ENCODE results near the gene CHRNE.

CHRNE gene

DNA sequence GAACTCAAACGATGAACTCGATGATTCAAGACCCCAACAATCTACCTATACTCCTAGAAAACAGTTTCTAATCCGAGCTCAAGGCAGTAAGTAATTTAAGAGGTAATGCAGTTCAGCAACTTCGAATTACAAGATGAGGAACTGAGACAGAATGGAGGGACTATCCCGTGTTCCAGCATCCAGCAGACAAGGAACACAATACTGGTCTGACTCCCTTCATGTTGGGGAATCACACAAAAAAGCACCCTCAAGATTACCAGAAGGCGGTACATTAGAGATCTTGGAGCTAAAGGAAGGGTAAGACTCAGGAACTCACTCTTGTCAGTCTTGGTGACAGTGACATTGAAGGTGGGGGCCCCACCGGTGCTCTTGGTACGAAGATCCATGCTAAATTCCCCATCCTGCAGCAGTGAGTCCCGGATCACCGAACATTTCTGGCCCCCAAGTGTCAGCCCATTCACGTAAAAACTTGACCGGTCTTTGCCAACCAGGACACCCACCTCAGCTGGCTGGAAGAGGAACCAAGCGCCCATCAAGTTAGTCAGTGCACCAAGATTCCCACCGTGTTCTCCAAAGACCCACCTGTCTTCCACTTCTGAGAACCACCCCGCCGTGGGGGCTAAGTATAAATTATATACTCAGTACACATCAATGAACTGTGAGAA, 43.5 kb upstream of the CHRNE start:
- TF ChIP-seq CEBPB (IDR thresholded peaks at IDR 0.05), result no peak
- no peak for TF ChIP-seq EP300 (IDR thresholded peaks at IDR 0.05; ENCODE audit: borderline replicate concordance)
- no peak for TF ChIP-seq CREB1 (IDR thresholded peaks at IDR 0.05; ENCODE audit: low read depth)
- TF ChIP-seq TCF12 (IDR thresholded peaks at IDR 0.05; ENCODE audit: low read depth), result no peak
- no peak for TF ChIP-seq TEAD4 (IDR thresholded peaks at IDR 0.05)
- no peak for TF ChIP-seq ZBTB7A (IDR thresholded peaks at IDR 0.05; ENCODE audit: low read depth)
- no peak for TF ChIP-seq YY1 (IDR thresholded peaks at IDR 0.05; ENCODE audit: low read depth)
- TF ChIP-seq FOXM1 (IDR thresholded peaks at IDR 0.05; ENCODE audit: borderline replicate concordance, low read depth), result no peak

DNA sequence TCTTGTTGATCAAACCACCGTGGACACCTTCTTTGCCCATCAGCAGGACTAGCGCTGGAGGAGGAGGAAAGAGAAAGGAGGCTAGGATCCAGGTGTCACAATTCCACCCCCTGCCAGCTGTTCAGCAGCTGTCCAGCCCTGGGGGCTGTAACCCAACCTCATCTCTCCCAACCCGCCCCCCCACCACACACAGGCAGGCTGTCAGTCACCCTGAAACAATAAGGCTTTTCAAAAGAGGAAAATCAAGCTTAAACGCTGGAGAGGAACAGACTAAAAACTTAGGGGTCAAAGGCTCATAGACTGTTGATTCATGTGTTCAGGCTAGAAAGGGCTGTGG, 43.0 kb upstream of the CHRNE start:
- TF ChIP-seq, protein P1, sequence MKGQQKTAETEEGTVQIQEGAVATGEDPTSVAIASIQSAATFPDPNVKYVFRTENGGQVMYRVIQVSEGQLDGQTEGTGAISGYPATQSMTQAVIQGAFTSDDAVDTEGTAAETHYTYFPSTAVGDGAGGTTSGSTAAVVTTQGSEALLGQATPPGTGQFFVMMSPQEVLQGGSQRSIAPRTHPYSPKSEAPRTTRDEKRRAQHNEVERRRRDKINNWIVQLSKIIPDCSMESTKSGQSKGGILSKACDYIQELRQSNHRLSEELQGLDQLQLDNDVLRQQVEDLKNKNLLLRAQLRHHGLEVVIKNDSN (IDR thresholded peaks at IDR 0.05), result no peak
- TF ChIP-seq EGR1 (IDR thresholded peaks at IDR 0.05) (no peak), RAD21 (IDR thresholded peaks at IDR 0.05; ENCODE audit: low read depth) (no peak), FOXM1 (IDR thresholded peaks at IDR 0.05; ENCODE audit: borderline replicate concordance, low read depth) (no peak), ZBTB7A (IDR thresholded peaks at IDR 0.05; ENCODE audit: low read depth) (no peak), EP300 (IDR thresholded peaks at IDR 0.05; ENCODE audit: borderline replicate concordance) (no peak), NFIC (IDR thresholded peaks at IDR 0.05) (no peak), TEAD4 (IDR thresholded peaks at IDR 0.05) (no peak), CREB1 (IDR thresholded peaks at IDR 0.05; ENCODE audit: low read depth) (no peak), TCF12 (IDR thresholded peaks at IDR 0.05; ENCODE audit: low read depth) (no peak), YY1 (IDR thresholded peaks at IDR 0.05; ENCODE audit: low read depth) (no peak), TAF1 (IDR thresholded peaks at IDR 0.05; ENCODE audit: low read depth) (no peak), CEBPB (IDR thresholded peaks at IDR 0.05) (no peak)
- TF ChIP-seq, protein P2, sequence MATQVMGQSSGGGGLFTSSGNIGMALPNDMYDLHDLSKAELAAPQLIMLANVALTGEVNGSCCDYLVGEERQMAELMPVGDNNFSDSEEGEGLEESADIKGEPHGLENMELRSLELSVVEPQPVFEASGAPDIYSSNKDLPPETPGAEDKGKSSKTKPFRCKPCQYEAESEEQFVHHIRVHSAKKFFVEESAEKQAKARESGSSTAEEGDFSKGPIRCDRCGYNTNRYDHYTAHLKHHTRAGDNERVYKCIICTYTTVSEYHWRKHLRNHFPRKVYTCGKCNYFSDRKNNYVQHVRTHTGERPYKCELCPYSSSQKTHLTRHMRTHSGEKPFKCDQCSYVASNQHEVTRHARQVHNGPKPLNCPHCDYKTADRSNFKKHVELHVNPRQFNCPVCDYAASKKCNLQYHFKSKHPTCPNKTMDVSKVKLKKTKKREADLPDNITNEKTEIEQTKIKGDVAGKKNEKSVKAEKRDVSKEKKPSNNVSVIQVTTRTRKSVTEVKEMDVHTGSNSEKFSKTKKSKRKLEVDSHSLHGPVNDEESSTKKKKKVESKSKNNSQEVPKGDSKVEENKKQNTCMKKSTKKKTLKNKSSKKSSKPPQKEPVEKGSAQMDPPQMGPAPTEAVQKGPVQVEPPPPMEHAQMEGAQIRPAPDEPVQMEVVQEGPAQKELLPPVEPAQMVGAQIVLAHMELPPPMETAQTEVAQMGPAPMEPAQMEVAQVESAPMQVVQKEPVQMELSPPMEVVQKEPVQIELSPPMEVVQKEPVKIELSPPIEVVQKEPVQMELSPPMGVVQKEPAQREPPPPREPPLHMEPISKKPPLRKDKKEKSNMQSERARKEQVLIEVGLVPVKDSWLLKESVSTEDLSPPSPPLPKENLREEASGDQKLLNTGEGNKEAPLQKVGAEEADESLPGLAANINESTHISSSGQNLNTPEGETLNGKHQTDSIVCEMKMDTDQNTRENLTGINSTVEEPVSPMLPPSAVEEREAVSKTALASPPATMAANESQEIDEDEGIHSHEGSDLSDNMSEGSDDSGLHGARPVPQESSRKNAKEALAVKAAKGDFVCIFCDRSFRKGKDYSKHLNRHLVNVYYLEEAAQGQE (IDR thresholded peaks at IDR 0.05; ENCODE audit: low read depth), result no peak
- TF ChIP-seq, protein P3, sequence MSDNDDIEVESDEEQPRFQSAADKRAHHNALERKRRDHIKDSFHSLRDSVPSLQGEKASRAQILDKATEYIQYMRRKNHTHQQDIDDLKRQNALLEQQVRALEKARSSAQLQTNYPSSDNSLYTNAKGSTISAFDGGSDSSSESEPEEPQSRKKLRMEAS (IDR thresholded peaks at IDR 0.05), result no peak; the same call in 1 of the 2 replicates

DNA sequence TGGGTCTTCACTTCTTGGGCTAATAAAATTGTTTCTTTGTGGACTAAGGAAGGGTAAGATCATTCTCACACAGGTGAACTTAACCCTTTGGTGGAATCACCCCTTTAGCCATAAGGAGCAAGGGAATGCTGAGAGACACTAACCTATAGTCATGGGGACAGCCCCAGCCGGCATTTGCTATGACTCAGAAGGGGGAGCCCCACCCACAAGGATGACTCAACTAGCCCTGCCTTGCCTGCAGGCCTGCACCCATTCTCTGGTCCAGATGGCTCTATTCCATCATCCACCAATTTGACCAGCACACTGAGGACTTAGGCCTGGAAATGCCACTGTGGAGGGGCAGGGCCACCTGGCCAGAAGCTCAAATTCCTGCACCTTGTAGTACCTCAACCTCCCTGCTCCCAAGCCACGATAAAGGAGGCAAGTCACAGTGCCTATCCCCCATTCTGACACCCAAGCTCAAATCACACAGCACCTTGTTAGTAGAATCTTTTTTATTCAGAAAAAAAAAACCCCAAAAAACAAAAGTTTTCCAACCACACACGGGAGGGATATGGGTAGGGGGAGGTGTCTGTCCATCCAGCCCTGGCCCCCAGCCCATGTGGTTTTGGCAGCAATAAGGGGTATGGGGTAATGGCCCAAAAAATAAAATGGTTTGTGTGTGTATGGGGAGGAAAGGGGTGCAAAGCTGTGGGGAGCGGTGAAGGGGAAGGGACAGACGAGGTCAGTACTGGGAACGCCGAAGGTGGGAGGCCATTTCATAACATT, 42.5 kb upstream of the CHRNE start:
- TF ChIP-seq RAD21 (IDR thresholded peaks at IDR 0.05; ENCODE audit: low read depth) (no peak), CREB1 (IDR thresholded peaks at IDR 0.05; ENCODE audit: low read depth) (no peak), EGR1 (IDR thresholded peaks at IDR 0.05) (no peak), TEAD4 (IDR thresholded peaks at IDR 0.05) (peak; percentile 27; the same call in 1 of the 2 replicates), FOXM1 (IDR thresholded peaks at IDR 0.05; ENCODE audit: borderline replicate concordance, low read depth) (no peak), CEBPB (IDR thresholded peaks at IDR 0.05) (peak; percentile 42; the same call in 1 of the 2 replicates), ZBTB7A (IDR thresholded peaks at IDR 0.05; ENCODE audit: low read depth) (no peak), TAF1 (IDR thresholded peaks at IDR 0.05; ENCODE audit: low read depth) (no peak), TCF12 (IDR thresholded peaks at IDR 0.05; ENCODE audit: low read depth) (0 out of 2 replicates have a peak, but pooled peaks have one; percentile 30), EP300 (IDR thresholded peaks at IDR 0.05; ENCODE audit: borderline replicate concordance) (peak; percentile 31; the same call in 1 of the 2 replicates), NFIC (IDR thresholded peaks at IDR 0.05) (0 out of 2 replicates have a peak, but pooled peaks have one; percentile 17), YY1 (IDR thresholded peaks at IDR 0.05; ENCODE audit: low read depth) (no peak)
- TF ChIP-seq, protein P3 (IDR thresholded peaks at IDR 0.05), result 0 out of 2 replicates have a peak, but pooled peaks have one; percentile 1
- TF ChIP-seq, protein P1 (IDR thresholded peaks at IDR 0.05), result peak; percentile 23; the same call in 1 of the 2 replicates
- TF ChIP-seq, protein P2 (IDR thresholded peaks at IDR 0.05; ENCODE audit: low read depth), result no peak

DNA sequence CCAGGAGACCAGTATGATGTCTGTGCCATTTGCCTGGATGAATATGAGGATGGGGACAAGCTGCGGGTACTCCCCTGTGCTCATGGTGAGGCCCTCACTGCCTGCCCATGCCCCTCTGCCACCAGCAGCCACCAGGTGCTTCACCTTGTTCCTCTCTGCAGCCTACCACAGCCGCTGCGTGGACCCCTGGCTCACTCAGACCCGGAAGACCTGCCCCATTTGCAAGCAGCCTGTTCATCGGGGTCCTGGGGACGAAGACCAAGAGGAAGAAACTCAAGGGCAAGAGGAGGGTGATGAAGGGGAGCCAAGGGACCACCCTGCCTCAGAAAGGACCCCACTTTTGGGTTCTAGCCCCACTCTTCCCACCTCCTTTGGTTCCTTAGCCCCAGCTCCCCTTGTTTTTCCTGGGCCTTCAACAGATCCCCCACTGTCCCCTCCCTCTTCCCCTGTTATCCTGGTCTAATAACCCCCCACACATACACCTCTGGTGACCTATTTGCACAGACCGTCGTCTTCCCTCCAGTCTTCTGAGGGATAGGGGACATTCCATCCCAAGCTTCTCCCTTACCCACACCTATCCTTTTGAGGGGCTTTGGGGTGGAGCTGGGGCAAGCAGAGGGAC, 41.8 kb upstream of the CHRNE start:
- TF ChIP-seq EP300 (IDR thresholded peaks at IDR 0.05; ENCODE audit: borderline replicate concordance) (no peak), NFIC (IDR thresholded peaks at IDR 0.05) (no peak)

DNA sequence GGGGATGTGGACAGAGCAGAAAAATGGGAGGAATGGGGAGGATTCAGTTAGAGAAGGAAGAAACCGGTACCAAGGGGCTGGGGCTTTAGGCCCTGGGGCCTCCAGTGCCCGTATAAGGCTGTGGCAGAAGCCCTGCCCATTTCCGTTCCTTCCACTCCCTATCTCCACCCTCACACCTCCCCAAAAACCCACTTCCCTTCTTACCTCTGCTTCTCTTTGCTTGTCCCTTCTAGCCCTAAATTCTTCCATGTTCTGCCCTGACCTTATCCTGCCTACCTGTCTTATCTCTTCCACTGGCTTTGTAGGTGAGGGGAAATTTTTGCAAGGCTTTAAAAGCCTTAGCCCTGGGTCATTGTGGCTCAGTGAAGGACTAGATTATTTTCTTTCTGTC, 41.3 kb upstream of the CHRNE start:
- no peak for TF ChIP-seq EGR1 (IDR thresholded peaks at IDR 0.05)
- TF ChIP-seq TCF12 (IDR thresholded peaks at IDR 0.05; ENCODE audit: low read depth), result no peak
- TF ChIP-seq, protein P1 (IDR thresholded peaks at IDR 0.05), result no peak
- TF ChIP-seq CEBPB (IDR thresholded peaks at IDR 0.05), result no peak
- no peak for TF ChIP-seq RAD21 (IDR thresholded peaks at IDR 0.05; ENCODE audit: low read depth)
- no peak for TF ChIP-seq NFIC (IDR thresholded peaks at IDR 0.05)
- TF ChIP-seq, protein P2 (IDR thresholded peaks at IDR 0.05; ENCODE audit: low read depth), result no peak
- TF ChIP-seq EP300 (IDR thresholded peaks at IDR 0.05; ENCODE audit: borderline replicate concordance), result no peak
- no peak for TF ChIP-seq TEAD4 (IDR thresholded peaks at IDR 0.05)
- no peak for TF ChIP-seq ZBTB7A (IDR thresholded peaks at IDR 0.05; ENCODE audit: low read depth)
- TF ChIP-seq, protein P3 (IDR thresholded peaks at IDR 0.05), result no peak
- no peak for TF ChIP-seq CREB1 (IDR thresholded peaks at IDR 0.05; ENCODE audit: low read depth)
- TF ChIP-seq YY1 (IDR thresholded peaks at IDR 0.05; ENCODE audit: low read depth), result no peak
- TF ChIP-seq FOXM1 (IDR thresholded peaks at IDR 0.05; ENCODE audit: borderline replicate concordance, low read depth), result no peak
- no peak for TF ChIP-seq TAF1 (IDR thresholded peaks at IDR 0.05; ENCODE audit: low read depth)

All from Ishikawa (cell line).